ENCODE data around the gene PTTG1.

Gene PTTG1

GRCh38 chr5:160478163-160478562 lies 56.5 kb downstream of the PTTG1 start:
- Histone ChIP-seq H3K27ac (ENCODE audit: low read depth, low read length) (no peak overlapping the region), H3K9ac (ENCODE audit: low read depth in 1 of 2, low read length in 2 of 2) (no peak overlapping the region), H3K36me3 (ENCODE audit: control insufficient read depth in 1 of 2, insufficient read depth in 2 of 2, low read length in 2 of 2) (no peaks in the 10 kb centered on the region), H3K4me3 (ENCODE audit: low read depth in 1 of 2, low read length in 2 of 2) (no peak overlapping the region), H3K9me3 (ENCODE audit: control insufficient read depth in 1 of 2, low read length in 2 of 2) (no peaks in the 10 kb centered on the region), H3K4me1 (ENCODE audit: control insufficient read depth in 1 of 2, insufficient read depth in 2 of 2, low read length in 2 of 2) (peaks cover 26 to 38% of the 10 kb centered on the region in 2 donors), H3K27me3 (ENCODE audit: control insufficient read depth in 1 of 2, insufficient read depth in 2 of 2, low read length in 2 of 2) (no peaks in the 10 kb centered on the region)
